K562 (cell line): ENCODE measurements around the gene AIDA. TPM values are rescaled to one million over a fixed set of nuclear protein-coding genes. Genes with fewer than 3 reads are reported as not detected.
A peak's percentile ranks its signal among the peaks of the same experiment; 100 is the strongest.

Experiments used
- ATAC-seq: fragments of 200-7000 bp; cut with Tn5 transposase; 3 replicates; pipeline ENCODE4 v1.9.1; 2020; ENCODE audit warnings: moderate library complexity
- BruUV-seq: library from RNA; stranded (reverse); fragments of 400-500 nt; replicated peaks from 2 replicates; lab custom pipeline; 2021; lab: Mats Ljungman, UMichigan
- CTCF ChIA-PET: fragments of 300-600 bp; formaldehyde crosslinking; extraction: SDS; loops from one replicate; lab custom pipeline; 2021; ENCODE audit warnings: low intra/inter-chr PET ratio; lab: Yijun Ruan, JAX
- POLR2A ChIA-PET: fragments of 300-600, 350-650 bp; sonication (Branson Sonifier 250); formaldehyde crosslinking; extraction: SDS; loops from one replicate; lab custom pipeline; 2021; ENCODE audit warnings: antibody characterized with exemption, inconsistent platforms; lab: Yijun Ruan, JAX
- DNase-seq, 4 experiments: peaks; one replicate each; pipeline versions ENCODE4 v3.0.0 to v3.0.0-alpha.2; 2011 to 2018; ENCODE audit warnings: low spot score in 3 of 4, mixed read lengths in 3 of 4; ENCODE audit errors: extremely low read depth in 1 of 4
- FAIRE-seq: peaks from 2 replicates; lab custom pipeline; 2011; peaks lifted over from hg19 to GRCh38; lab: Jason Lieb, UNC
- H2AFZ ChIP-seq: 2 replicates; pipeline ENCODE4 v1.6.0; 2011; ENCODE audit warnings: low read depth, low read length, control low read depth, inconsistent platforms
- H3K27ac ChIP-seq: fragments of 200-600 bp; 3 replicates; pipeline ENCODE4 v1.8.0; 2011; ENCODE audit warnings: low read depth, mild to moderate bottlenecking, control low read depth, inconsistent platforms, low read length, moderate library complexity, mixed read lengths; ENCODE audit errors: extremely low read depth
- H3K27me3 ChIP-seq, 2 experiments: fragments of 300-600 bp in 1 of 2; 2 replicates in 1 of 2; 3 replicates in 1 of 2; pipeline versions ENCODE4 v1.6.0 to v1.8.0; 2011; ENCODE audit warnings: inconsistent platforms in 2 of 2, low read length in 2 of 2, mild to moderate bottlenecking in 1 of 2, mixed read lengths in 1 of 2, moderate library complexity in 1 of 2; ENCODE audit not compliant: control insufficient read depth in 2 of 2, insufficient read depth in 2 of 2
- H3K36me3 ChIP-seq: fragments of 300-600 bp; 3 replicates; pipeline ENCODE4 v1.8.0; 2011; ENCODE audit warnings: mild to moderate bottlenecking, low read length, inconsistent platforms; ENCODE audit not compliant: control insufficient read depth, insufficient read depth
- H3K4me1 ChIP-seq, 2 experiments: fragments of 200-600 bp in 1 of 2; replicated peaks in 1 of 2; 2 replicates in 1 of 2; 3 replicates in 1 of 2; pipeline versions ENCODE4 v1.5.1 to v1.8.0; 2011; ENCODE audit warnings: inconsistent platforms in 2 of 2, low read length in 2 of 2, mild to moderate bottlenecking in 1 of 2, mixed read lengths in 1 of 2, moderate library complexity in 1 of 2; ENCODE audit not compliant: control insufficient read depth in 2 of 2, insufficient read depth in 2 of 2
- H3K4me2 ChIP-seq: 2 replicates; pipeline ENCODE4 v1.6.1; 2011; ENCODE audit warnings: low read length, control low read depth, inconsistent platforms, mixed read lengths; ENCODE audit not compliant: insufficient read depth
- H3K4me3 ChIP-seq: fragments of 200-600 bp; sonication (generic), shearing (Covaris generic); 2 replicates; pipeline ENCODE4 v1.5.1; 2016; ENCODE audit warnings: control low read depth, inconsistent platforms
- H3K79me2 ChIP-seq: fragments of 200-600 bp; 3 replicates; pipeline ENCODE4 v1.8.0; 2011; ENCODE audit warnings: low read length, inconsistent platforms; ENCODE audit not compliant: control insufficient read depth, insufficient read depth
- H3K9ac ChIP-seq, 2 experiments: 2 replicates each; pipeline versions ENCODE4 v1.6.0 to v1.6.1; 2011; ENCODE audit warnings: low read depth in 2 of 2, low read length in 2 of 2, control low read depth in 1 of 2, inconsistent platforms in 1 of 2, mild to moderate bottlenecking in 1 of 2, mixed read lengths in 1 of 2; ENCODE audit not compliant: insufficient read depth in 1 of 2
- H3K9me1 ChIP-seq: one replicate; pipeline ENCODE4 v1.6.0; 2011; ENCODE audit warnings: inconsistent platforms, mild to moderate bottlenecking, low read length, moderate library complexity; ENCODE audit not compliant: control insufficient read depth, insufficient read depth
- H3K9me3 ChIP-seq: replicated peaks from 2 replicates; pipeline ENCODE4 v1.5.1; 2011; ENCODE audit warnings: low read depth, low read length, inconsistent platforms; ENCODE audit not compliant: control insufficient read depth, insufficient read depth
- H4K20me1 ChIP-seq: replicated peaks from 2 replicates; pipeline ENCODE4 v1.6.1; 2011; ENCODE audit warnings: low read length, inconsistent platforms, mixed read lengths; ENCODE audit not compliant: control insufficient read depth, insufficient read depth
- AFF4 ChIP-seq: sonication (generic); formaldehyde crosslinking; IDR thresholded peaks from 2 replicates; pipeline ENCODE4 v1.8.0; 2023; ENCODE audit warnings: mild to moderate bottlenecking, missing genetic modification reagents
- ATF1 ChIP-seq, 2 experiments: fragments of 450-650 bp in 1 of 2; IDR thresholded peaks; 2 replicates each; pipeline ENCODE4 v1.6.1; 2016; ENCODE audit warnings: missing compliant biosample characterization in 1 of 2, missing genetic modification characterization in 1 of 2
- BDP1 ChIP-seq: IDR thresholded peaks from 3 replicates; pipeline ENCODE4 v1.6.1; 2011; ENCODE audit not compliant: insufficient read length, insufficient read depth
- E4F1 ChIP-seq: fragments of 250-450 bp; sonication (Bioruptor Pico); IDR thresholded peaks from 2 replicates; pipeline ENCODE4 v1.5.0; 2021; ENCODE audit warnings: mild to moderate bottlenecking, borderline replicate concordance
- KDM2B ChIP-seq: fragments of 250-450 bp; sonication (Bioruptor Pico); IDR thresholded peaks from 2 replicates; pipeline ENCODE4 v1.8.0; 2021; ENCODE audit warnings: mild to moderate bottlenecking, moderate library complexity
- KDM4B ChIP-seq, 2 experiments: fragments of 450-650 bp in 1 of 2; sonication (generic) in 1 of 2; IDR thresholded peaks; 2 replicates each; pipeline ENCODE4 v1.6.1; 2016 to 2017; ENCODE audit warnings: borderline replicate concordance in 2 of 2, antibody characterized with exemption in 1 of 2, low read depth in 1 of 2, mild to moderate bottlenecking in 1 of 2
- SMAD3 ChIP-seq: fragments of 450-650 bp; formaldehyde crosslinking; conservative IDR thresholded peaks from 2 replicates; pipeline ENCODE4 v1.4.0; 2020; ENCODE audit warnings: mild to moderate bottlenecking
- ZNF140 ChIP-seq: fragments of 250-450 bp; sonication (Bioruptor Pico); IDR thresholded peaks from 2 replicates; pipeline ENCODE4 v1.8.0; 2021; ENCODE audit warnings: moderate library complexity, mild to moderate bottlenecking, inconsistent platforms
- ZNF639 ChIP-seq, 2 experiments: fragments of 200-800 bp in 1 of 2; sonication (Bioruptor generic) in 1 of 2; sonication (generic) in 1 of 2; formaldehyde crosslinking in 1 of 2; IDR thresholded peaks in 1 of 2; conservative IDR thresholded peaks in 1 of 2; 2 replicates each; pipeline versions ENCODE4 v1.5.0 to v1.6.1; 2016 to 2020; ENCODE audit warnings: missing compliant biosample characterization in 1 of 2, missing genetic modification characterization in 1 of 2, missing genetic modification reagents in 1 of 2
- WGBS: fragments of 100-300 bp; shearing (Covaris generic); methylation state at CpG from one replicate; pipeline ENCODE4 v1.1.6; 2016; ENCODE audit warnings: low coverage, mixed read lengths; ENCODE audit not compliant: insufficient coverage; ENCODE audit errors: missing lambda C conversion rate; 5-methylcytosine and 5-hydroxymethylcytosine counted together
- in situ Hi-C: fragments of 300-500 bp; cut with MboI; formaldehyde crosslinking; loops from 4 replicates; pipeline ENCODE4 v1.15.0; 2018; ENCODE audit warnings: inconsistent platforms, mixed read lengths
- intact Hi-C: fragments of 100-400 bp; cut with micrococcal nuclease; formaldehyde crosslinking; loops from 2 replicates; pipeline ENCODE4 v1.14.2; 2022
- polyA plus RNA-seq, 8 experiments: library from polyadenylated mRNA; depleted of rRNA in 4 of 8; stranded (reverse) in 5 of 8; unstranded in 3 of 8; fragments of >200 nt; fragmentation: Nextera tagmentation in 2 of 8; fragmentation: Illumina TruSeq in 1 of 8; extraction: Ambion mirVana in 2 of 8; extraction: Trizol in 1 of 8; gene quantifications; 2 replicates each; pipeline versions ENCODE4 v1.2.1 to v1.2.3, GENCODE V29; 2011 to 2014; ENCODE audit warnings: inconsistent platforms in 1 of 8, missing spikeins in 1 of 8
- total RNA-seq, 7 experiments: library from RNA; depleted of rRNA in 6 of 7; stranded (reverse); fragments of >200 nt in 6 of 7; fragmentation: Illumina TruSeq in 2 of 7; extraction: Trizol in 2 of 7; gene quantifications; 2 replicates each; pipeline versions ENCODE4 v1.2.1 to v1.2.3, GENCODE V29; 2011 to 2021; ENCODE audit warnings: low replicate concordance in 1 of 7

AIDA gene
- total and polyA plus RNA-seq, 9 of the 15 experiments (the other 6 are each of a cell fraction or from before 2014, with no cell fraction given) = 18.2 to 77.9 (median 24.9) TPM

- H3K36me3 ChIP-seq = peaks cover 17% of the 10 kb centered on the region; the same call in 2 of the 3 replicates
- peaks cover 72% of the 10 kb centered on the region for H3K79me2 ChIP-seq
- intact Hi-C loops (loop anchor here (1.0 to 2.0 kb wide), 3 partner anchors 67 to 246 kb away; partner anchors contain the start of gene TAF1A), in situ Hi-C loops (loop anchor here (10.0 kb wide), 1 partner anchor 247 kb away; no protein-coding TSS in a partner anchor)
- no peaks in the 10 kb centered on the region for H3K27me3 ChIP-seq
- peaks cover 19 to 21% of the 10 kb centered on the region in 2 experiments; a peak in 4 of 5 replicates for H3K4me1 ChIP-seq
- BruUV-seq = TSS peak; percentile 73
- DNase-seq (peak; percentile 83 to 94 (median 88)), ATAC-seq (peak; percentile 86), FAIRE-seq (peak; percentile 91)
- H3K9me3 ChIP-seq = no peaks in the 10 kb centered on the region
- POLR2A ChIA-PET = interaction anchor here (0.5 to 2.0 kb wide), 8 partner anchors 11 to 257 kb away, joined by 3 to 7 read pairs (median 4); no protein-coding TSS in a partner anchor
- peak overlapping the region; percentile 91 for H2AFZ ChIP-seq
- WGBS = under 1% methylated on average over 35 of the region's 42 CpGs
- H3K27ac ChIP-seq = peak overlapping the region; percentile 98
- peak overlapping the region; percentile 88 to 89 for H3K9ac ChIP-seq
- H3K9me1 ChIP-seq = no peaks in the 10 kb centered on the region
- H3K4me2 ChIP-seq = peak overlapping the region; percentile 97
- CTCF ChIA-PET = no interaction called here
- H4K20me1 ChIP-seq = peaks cover 4% of the 10 kb centered on the region; the same call in 1 of the 2 replicates
- peak overlapping the region; percentile 71 for H3K4me3 ChIP-seq
- TF ChIP-seq KDM4B (IDR thresholded peaks at IDR 0.05; ENCODE audit: borderline replicate concordance in 2 of 2, low read depth in 1 of 2) (0 out of 4 replicates have a peak, but pooled peaks of 1 of the 2 experiments have one; percentile 11), KDM2B (CRISPR knock-in tag) (peak; percentile 21; the same call in 1 of the 2 replicates), SMAD3 (CRISPR knock-in tag) (no peak), E4F1 (CRISPR knock-in tag) (no peak), ATF1 (CRISPR knock-in tag; IDR thresholded peaks at IDR 0.05) (no peak), ATF1 (tag; IDR thresholded peaks at IDR 0.05) (no peak), ZNF140 (no peak), ZNF639 (CRISPR knock-in tag; conservative IDR thresholded peaks at IDR 0.05 in 1 of 2, IDR thresholded peaks at IDR 0.05 in 1 of 2) (0 out of 4 replicates have a peak, but pooled peaks of 1 of the 2 experiments have one; percentile 16), BDP1 (no peak), AFF4 (CRISPR knock-in tag) (0 out of 2 replicates have a peak, but pooled peaks have one; percentile 56)
These were observed 705 bp downstream of the AIDA start for GRCh38 chr1:222711319-222712252.
